GM19035 (cell line): ENCODE data around the gene TBC1D21.

Source experiments
- ATAC-seq: cut with Tn5 transposase; IDR thresholded peaks from one replicate; pipeline ENCODE4 v1.9.1; 2021; ENCODE audit not compliant: unreplicated experiment

Gene TBC1D21

DNA sequence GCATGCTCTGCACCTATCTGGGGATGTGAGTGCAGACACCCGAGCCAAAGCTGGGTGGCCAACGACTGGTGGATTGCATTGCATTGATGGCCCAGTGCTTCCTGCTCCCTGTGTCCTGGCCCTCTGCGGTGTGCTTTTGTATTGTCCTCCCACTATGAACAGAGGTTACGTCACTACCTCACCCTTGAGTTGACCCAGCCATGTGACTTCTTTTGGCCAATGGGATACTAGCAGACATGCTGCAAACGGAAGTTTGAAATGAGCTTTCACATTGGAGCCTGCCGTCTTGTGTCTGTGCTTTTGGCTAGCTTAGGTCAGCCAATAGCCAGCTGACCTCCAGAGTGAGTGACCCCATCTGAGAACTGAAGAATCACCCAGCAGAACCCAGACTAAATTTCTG lies 15.3 kb upstream of the TBC1D21 start:
- ATAC-seq, result no peak

DNA sequence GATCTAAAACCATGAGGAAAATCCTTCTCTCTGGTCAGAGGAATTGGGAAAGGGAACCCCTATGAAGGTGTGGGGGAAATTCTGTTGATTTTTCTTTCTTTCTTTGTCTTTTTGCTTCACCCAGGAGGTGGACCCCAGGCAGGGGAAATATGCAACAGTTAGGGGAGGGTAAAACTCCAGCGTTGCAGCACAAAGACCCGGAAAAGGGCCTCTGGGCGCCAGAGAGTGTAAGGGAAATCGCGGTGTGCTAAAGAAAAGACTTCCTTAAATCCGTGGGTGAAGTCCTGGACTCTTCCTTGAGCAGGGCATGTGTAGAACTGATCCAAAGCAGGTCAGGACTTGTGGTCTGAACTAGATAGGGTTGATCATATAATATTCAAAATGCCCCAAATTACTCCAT lies 11.1 kb upstream of the TBC1D21 start:
- no peak for ATAC-seq

DNA sequence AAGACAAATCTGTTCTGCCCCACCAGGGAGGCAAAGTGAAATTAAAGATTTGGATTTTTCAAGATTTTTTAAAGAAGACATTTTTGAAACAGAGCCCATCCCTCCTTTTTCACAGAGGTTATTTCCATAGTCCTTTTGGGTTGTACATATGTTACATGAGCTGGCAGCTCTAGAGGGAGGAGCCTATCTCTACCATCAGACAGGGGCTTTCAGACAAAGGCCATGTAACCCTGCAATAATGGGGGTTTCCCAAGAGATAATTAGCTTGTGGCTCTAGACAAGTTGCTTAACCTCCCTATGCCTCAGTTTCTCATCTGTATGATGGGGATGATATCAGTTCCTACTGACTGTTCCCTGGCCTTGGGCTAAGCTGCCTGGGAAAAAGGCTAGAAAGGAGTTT lies 8.0 kb upstream of the TBC1D21 start:
- ATAC-seq, result no peak

DNA sequence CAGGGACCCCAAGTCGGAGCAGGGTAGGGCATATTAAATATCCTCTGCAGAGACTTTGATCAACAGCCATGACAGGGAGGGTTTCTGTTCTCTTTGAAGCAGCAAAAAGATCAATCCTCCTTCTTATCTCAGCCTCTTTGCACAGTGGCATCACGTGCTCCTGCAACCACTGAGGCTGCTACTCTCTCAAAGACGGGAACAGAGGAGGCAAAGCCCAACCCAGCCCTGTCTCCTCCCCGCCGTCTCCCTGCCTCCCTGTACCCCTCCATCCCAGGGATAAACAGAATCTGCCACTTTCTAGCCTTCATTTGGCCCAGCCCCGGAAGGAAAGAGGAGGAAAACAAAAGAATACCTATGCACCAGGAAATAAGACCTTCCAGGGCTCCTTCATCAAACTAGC lies 7.5 kb upstream of the TBC1D21 start:
- no peak for ATAC-seq

DNA sequence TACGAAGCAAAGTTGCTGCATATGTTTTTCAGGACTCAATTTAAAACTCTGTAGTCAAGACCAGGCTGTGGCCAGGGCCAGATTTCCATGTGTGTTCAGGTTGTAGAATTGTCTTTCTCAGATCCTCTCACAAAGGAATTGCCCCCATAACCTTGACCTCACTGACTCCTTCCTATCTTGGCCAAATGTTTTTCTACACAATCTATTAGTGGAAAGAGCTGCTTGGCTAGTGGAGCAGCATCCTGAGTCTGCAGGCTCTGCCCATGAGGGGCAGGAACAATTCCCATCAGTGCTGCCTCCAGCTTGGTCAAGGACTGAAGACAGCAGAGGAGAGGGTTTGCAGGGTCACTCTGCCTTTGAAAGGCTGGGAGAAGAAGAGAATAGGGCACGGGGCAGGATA lies 6.9 kb upstream of the TBC1D21 start:
- ATAC-seq, result no peak

DNA sequence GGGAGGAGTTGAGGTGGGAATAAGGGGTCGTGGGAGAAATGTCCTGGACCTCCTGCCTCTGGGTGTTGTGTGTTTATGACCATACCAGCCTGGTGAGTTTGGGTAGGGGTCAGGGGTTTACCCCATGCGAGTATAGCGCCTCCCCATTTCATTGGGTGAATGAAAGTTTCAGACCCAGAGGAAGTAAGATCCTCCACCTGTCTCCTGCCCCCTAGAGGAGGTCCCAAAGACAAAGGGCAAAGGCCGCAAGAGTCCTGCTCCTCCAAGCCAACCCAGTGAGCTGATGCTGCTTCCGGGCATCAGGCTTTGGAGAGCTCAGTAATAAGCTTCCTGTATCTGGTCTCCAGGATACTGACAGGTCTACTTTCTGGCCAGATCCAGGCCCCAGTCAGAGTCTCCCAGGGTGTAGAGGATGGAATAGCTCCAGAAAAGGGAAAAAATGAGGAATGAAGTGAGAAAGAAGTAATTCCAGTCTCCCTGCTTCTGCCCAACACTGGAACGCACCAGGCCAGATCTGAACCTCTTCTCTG lies 6.4 kb upstream of the TBC1D21 start:
- ATAC-seq, result no peak

DNA sequence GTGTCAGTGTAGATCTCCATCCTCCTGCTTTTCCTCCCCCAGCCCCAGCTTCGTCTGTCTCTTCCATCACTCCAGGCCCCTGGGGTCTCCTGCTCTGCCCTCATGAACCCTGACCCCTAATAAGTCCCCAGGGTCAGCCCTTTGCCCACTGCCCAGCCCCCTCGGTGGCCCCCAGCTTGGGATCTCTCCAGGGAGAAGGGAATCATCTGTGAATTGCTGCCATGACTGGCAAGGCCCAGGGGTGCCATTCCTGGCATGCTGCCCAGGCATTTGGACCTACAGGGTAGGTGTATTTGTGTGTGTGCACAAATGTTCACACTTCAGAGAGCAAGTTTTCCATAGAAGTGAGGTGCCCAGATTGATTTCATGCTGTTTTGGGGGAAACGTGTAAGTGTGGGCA lies 5.9 kb upstream of the TBC1D21 start:
- no peak for ATAC-seq

DNA sequence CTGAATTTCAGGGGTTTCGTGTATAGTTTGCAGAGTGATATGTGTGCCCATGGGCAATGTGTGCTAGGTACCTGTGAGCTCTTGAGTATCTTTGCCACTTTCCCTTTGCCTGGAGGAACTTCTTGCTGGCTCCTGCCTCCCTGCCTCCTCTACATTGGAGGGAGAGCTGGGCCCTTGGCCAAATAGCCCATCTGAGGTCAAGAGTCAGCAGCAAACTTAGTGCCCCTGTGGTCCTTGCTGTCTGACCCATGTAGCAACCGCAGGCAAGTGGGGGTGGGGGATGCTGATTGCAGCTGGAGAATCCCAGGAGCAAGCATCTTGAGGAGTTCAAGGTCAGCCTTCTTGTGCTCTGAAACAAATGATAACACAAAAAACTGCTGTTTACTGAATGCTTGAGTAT lies 5.4 kb upstream of the TBC1D21 start:
- ATAC-seq, result no peak

DNA sequence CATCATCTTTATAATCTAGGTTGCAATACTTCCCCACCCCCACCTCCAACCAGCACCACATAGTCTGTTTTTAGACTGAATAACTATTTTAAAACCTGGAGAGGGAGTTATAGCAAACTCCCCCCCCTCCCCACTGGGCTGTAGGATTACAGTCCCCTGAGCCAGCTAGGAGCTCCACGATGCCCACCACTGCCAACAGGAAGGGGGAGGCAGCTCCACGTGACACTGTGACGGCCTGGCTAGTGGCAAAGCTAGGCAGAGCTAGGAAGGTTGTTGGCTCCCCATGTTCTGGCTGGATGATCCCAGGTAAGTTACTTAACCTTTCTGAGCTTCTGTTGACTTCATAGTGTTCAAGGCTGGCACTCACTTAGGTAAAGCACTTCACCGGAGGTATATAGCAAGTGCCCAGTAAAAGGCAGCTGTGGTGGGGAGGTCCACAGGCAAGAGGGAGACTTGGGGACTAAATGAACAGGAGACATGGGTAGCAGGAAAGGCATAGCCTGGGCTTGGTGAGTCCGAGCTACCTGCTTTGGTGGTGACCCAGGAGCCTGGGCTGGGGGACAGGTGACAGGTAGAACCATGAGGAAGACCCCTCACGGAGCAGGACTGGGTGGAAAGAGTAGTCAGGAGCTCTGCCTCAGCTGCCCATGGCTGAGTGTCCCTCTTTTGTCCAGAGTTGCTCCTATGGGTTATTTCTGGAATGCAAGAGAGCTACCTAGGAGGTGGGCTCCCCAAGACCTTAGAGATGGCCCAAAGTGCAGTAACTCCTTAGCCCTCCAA lies 4.0 kb upstream of the TBC1D21 start:
- no peak for ATAC-seq

DNA sequence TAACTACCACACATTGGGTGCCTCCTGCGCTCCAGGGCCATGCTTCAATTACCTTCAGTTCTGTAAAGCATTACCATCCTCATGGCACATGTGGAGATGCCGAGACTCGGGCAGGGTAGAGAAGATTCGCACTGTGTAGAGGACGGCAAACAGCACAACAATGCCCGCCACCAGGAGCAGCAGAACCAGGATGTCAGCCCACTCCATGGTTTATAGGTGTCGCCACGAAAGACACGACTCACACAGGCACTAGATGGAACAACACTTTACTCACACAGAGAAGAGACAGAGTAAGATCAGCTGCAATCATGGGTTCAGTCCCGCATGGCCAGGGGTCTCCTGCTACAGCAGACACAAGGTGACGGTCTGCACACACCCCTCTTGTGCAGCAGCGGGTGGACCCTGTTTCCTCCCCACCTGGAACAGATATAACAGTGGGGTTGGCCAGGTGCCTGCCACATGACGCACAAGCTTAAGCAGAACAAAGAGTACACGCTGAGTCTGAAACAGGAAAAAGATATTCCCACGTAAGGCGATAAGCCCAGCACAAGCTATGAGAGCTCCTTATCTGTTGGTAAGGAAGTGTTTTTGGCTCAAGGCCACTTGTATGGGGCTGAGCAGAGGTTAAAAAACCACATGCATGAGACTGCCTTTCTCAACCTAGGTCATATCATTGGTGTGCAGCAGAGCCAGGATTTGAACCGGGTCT lies 2.5 kb upstream of the TBC1D21 start:
- ATAC-seq, result no peak

DNA sequence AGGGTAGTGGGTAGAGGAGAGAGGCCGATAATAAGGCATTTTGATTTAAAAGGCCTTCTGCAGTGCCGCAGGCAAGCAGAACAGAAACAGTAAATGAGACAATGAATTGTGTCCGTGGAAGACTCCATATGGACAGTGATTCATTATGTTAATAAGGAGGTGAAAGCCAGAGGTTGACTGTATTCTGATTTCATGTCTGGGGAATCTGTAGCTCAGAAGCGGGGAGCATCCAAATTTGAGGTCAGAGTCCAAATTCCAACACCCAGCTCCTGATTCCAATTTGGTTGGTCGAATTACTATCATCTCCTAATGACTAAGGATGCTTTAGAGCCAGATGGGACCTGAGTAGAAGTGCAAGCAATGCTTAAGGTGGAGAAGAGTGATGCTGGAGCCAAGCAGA lies 1.0 kb upstream of the TBC1D21 start:
- no peak for ATAC-seq

DNA sequence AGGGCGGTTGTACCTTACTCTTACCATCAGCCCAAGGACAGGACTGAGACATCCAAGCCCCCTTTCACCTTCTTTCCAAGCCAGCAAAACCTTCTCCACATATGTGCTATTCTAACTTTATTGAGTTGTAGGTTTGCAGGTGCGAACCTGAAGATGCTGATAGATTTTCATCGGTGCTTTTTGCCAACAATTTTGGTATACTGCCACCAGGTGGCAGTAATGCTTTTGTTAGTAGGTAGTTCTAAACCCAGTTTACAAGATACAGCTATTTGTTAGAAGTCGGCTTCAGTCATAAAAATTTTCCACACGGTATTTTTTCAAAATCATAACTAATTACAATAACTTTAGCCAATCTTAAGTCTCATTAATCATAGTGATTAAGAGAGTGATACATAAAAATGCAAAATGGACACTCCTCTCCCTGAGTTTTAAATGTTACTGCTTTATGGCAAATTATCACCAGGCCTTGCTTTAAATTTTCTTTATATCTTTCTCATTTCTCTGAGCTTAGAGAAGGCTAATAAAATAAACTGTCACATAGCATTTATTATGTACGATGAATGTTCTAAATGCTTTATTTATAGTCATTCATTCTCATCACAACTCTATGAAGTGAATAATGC lies 636 bp downstream of the TBC1D21 start:
- no peak for ATAC-seq

DNA sequence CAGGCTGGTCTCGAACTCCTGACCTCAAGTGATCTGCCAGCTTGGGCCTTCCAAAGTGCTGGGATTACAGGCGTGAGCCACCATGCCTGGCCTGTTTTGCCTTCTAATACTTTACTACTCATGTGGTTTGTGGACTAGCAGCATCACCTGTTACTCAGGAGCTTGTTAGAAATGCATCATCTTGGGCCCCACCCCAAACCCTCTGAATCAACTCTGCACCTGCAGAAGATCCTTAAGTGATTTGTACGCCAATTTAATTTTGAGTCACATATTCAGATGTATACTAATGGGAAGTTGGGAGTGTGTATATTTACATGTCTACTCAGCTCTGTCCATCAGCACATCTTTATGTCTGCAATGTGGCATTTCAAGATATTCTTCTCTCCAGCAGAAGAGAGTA lies 6.1 kb downstream of the TBC1D21 start:
- ATAC-seq, result no peak

DNA sequence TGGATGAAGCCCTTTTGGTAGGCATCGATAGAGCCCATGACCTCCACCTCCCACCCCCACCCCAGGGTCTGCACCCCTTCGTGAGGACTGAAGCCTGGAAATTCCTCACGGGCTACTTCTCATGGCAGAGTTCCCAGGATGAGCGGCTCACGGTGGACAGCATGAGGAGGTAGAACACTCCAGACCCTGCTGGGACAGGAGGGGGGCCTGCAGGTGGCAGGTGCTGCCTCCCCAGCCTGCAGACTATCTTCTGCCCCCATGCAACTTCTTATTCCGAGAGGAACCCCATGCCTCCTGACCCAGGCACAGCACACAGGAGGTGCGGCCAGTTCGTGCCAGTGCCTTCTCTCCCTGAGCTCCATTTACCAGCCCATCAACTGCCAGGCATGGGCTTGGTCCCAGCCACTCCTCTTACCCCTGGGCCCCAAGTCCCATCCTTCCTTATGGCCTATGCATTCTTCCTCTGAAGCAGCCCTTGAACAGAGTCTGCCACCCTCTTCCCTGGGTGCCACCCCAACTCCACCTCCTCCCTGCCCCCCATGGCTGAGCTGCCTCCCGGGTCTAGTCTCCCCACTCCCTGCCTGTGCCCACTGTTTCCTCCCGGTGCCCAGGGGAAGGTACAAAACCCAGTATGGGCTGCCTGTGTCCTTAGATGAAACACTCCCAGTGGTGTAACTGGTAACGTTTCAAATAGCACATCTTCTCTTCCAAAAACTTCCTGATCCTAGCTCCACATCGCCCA lies 8.4 kb downstream of the TBC1D21 start:
- ATAC-seq, result no peak

DNA sequence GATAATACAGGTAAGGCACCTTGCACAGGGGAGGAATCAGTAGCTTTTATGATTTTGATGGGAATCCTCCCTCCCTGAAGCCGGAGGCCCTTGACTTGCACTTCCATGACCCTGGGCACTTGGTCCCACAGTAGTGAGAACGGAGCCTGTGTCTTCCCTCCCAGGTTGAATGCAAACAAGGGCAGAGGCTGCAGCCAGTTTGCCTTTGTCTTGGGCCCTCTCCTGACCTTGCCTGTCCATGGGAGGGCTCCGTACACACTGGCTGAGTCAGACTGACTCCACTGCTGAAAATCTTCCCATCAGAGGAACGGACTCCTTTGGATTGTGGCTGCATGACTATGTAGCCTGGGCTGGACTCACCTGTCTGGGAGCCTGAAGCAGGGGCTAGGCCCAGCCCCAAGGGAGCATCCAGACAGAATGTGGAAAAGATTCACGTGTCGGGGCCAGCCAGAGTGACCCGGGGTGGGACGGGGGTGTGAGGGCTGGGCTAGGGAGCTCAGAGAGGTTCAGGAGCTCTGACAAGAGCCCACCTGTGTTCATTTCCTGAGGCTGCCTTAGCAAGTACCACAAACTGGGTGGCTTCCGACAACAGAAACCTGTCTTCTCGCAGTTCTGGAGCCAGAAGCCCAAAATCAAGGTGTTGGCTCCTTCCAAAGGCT lies 9.5 kb downstream of the TBC1D21 start:
- no peak for ATAC-seq

DNA sequence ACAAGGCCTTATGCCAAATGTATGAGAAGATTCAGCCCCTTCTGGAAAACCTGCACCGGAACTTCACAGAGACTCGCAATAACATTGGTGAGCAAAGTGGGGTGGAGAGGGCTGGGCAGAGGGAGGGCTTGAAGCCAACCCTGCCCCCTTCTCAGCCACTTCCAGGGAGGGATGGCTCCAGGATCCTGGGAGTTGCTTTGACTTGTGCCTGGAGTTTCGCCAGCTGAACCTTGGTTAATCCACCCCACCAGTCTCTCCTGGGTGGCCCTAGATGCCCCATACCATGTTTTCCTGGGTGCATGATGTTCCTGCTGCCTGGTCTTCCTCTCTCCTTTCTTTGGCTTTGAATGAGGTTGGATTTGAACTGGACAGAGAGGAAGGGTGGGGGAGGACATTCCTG lies 10.8 kb downstream of the TBC1D21 start:
- ATAC-seq, result no peak

DNA sequence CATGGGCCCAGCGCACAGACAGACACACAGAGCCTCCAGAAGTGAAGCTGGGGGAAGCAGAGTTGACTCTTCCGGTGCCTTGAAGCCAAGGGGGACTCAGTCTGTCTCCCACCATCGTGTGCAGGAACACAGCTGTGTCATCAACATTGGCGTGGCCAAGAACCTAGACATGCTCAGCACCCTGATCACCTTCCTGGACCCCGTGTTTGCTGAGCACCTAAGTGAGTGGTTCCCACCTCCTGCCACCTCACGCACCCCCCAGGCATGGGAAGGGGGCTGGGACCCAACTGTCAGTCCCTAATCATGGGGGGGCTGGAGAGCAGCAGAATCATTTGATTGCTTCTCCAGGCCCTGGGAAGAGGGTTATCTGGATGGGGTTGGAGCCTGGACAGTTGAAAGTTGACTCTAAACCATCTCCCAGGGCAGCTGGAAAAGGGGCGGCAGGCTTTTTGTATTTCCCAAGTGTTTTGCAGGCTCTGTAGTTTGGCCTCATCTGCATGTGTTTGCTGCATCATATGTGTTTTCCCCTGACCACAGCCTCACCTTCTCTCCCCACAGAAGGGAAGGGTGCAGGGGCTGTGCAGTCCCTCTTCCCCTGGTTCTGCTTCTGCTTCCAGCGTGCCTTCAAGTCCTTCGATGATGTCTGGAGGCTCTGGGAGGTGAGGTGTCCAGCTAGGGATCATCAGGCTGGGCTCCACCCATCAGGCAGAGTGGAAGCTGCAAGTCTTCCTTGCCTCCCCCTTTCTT lies 12.8 kb downstream of the TBC1D21 start:
- no peak for ATAC-seq

DNA sequence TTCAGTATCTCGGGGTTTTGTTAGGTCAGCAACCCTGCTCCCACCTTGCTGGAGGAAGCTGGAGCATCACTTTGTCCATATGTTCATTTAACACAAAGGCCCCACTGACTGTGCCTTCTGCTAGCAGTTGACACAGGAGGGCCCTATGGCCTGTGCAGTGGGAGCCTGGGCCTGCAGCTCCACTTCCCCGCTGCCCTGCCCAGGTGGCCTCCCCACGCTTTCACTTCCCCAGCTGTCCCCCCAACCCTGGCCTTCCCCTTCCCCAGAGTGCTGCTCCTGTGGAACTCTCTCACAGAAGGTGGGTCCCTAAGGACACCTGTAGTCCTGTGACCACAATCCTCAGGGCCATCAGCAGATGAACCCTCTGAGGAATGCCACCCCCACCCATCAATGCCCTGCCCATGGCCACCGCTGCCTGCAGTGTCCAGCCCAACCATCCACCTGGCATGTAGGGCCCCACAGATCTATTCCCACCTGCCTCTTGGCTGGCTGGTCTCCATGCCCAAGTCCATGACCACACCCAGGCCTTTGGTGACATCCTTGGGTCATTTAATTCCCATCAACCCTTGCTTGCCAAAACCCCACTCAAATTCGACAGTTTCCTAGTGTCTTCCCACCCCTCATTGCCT lies 13.5 kb downstream of the TBC1D21 start:
- ATAC-seq, result no peak

DNA sequence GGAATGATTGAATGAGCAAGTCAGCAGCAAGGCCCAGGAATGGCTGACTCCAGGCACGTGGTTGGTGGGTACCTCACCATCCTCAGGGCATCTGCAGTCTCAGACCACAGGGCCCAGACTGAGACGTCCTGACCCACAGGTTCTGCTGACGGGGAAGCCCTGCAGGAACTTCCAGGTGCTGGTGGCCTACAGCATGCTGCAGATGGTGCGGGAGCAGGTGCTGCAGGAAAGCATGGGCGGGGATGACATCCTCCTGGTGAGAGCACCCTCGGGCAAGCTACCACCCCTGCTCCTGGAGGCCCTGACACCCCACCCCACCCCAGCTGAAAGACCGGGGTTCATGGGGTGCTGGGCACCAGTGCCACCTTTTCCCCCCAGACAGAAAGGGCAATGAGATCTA lies 14.1 kb downstream of the TBC1D21 start:
- no peak for ATAC-seq
